Measurements from ENCODE around the gene SP8.
"Not testable (repeated sequence)": the region's sequence is repeated elsewhere in the genome, so short reads cannot be mapped to it uniquely, and the experiment has no call there.

The SP8 gene

DNA sequence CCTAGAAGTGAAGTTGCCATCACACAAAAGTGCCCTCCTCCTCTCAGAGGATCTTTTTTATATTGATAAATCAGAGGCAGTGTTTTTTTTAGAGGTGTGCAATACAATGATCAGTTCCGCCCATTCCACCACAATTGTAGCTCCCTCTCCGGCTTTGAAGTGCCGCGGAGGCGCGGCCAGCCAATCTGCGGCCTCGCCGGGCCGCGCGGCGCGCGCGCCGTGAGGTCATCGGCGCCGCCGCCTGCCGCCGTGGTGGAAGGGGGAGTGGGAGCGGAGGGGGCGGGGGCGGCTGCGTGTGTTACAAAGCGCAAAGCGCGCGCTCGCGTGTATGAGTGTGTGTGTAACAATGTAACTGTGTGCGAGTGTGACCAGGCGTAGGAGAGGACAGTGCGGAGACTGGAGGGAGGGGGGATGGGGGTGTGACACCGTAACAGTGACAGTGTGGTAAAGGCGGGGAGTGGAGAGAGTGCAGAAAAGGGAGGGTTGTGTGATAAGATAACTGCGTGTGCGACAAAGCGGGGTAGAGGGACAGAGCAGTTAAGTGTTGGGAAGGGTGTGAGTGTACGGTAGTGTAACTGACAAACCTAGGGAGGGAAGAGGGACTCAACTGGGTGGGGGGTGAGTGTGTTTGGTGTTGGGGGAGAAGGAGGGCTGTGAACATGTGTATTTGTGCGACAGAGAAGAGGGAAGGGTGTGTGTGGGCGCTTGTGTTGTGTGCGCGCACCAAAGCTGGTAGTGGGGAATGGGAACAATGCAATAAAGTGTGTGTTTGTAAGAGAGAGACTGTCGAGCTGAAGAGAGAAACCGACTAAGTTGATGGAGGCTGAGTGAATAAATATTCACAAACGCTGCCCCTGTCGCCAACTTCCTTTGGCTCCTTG lies at the start of gene SP8:
Gene SP8 (minus strand): TSS at position 108 of the 881 bp plus-strand sequence. CDS start 88 bp downstream, at position 20.
- DNase-seq, result no peak

DNA sequence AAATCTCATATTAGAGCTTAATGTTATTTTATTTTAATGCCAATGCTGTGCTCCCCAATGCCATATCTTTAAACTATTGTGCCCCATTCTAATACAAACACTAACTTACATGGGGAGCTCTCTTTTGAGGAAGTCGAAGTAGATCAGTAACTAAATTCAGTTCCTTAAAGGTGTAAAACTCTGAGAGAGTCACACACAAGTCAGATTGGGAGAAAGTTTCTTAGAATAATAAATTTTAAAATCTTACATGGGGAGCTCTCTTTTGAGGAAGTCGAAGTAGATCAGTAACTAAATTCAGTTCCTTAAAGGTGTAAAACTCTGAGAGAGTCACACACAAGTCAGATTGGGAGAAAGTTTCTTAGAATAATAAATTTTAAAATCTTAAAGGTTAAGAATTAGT lies 49.7 kb upstream of the SP8 start:
- not testable (repeated sequence) for DNase-seq

DNA sequence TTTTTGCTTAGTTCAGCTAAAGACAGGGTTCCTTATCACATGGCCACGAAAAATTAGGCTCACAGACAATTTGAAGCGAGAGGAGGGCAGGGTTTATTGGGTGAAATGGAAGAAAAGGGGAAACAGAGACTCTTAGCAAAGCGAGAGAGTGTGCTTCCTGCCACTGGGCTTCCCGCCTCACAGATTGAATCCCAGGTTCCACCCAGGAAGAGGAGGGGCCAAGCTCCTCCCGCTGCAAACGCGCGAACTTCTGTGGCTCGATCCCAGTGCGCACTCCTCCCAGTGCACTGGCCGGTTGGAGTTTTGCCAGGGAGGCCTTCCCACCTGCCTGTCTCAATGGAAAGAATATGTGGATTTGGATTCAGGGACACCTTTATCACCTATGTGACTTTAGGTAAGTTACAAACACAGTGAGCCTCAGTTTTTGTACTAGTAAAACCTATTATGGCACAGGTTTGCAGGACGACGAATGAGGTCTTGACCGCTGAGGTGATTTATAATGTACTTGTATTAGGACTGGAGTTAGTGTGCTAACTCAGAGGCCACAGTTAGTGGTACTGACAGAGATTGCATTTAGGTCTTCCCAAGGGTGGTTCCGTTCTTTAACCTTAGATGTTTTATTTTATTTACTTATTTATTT lies 48.5 kb upstream of the SP8 start:
- DNase-seq, result no peak

DNA sequence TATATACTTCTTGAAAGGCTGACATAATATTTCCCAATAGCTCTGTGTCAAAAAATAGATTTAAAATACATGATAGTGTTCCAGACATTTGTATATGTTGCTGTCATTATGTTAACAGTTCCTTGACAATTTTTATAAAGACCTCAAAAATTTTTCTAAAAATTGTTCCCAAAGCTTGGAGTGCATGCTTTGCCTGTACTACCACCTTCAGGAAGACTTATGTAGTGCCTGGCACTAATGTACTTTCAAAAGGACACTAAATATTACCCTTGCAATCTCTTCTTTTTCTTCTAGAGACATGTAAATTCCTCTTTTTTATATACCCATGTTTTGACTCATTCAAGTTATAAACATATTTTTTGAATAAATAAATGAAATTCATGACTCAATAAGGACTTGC lies 48.0 kb upstream of the SP8 start:
- DNase-seq, result no peak

DNA sequence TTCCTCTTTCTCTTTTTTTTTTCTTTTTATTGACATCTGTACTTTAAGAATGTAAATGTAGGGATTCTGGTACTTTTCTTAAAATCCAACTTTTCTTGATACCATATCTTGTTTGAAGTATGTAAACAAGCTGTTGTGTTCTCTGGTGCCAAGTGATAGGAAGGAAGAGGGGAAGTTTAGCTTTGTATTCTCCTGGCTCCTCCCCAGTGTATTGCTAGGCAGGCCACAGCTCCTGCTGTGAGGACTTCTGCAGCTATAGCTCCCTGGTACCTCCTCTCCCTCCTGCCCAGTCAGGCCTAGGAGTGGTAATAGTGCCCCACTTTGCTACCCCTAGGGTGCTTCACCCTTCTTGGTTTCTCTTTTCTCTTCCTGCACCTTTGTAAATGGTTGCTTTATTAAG lies 45.3 kb upstream of the SP8 start:
- DNase-seq, result no peak

DNA sequence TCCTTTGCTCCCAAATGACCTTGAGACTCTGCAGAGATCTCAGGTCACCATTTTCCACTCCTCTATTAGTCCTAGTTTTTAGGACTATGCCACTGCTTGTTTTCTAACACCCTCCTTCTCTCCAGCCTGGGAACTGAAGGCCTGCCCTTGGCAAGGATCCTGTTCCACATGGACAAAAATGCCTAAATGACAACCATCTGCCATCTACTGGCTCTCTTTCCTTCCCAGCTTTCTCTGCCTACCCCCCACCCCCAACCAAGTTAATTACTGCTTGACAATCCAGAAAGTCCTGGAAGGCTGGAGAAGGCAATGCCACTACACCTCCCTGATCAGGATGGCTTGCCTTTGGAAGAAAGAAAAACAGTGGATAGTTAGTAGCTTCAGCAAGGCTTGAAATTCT lies 44.8 kb upstream of the SP8 start:
- no peak for DNase-seq

DNA sequence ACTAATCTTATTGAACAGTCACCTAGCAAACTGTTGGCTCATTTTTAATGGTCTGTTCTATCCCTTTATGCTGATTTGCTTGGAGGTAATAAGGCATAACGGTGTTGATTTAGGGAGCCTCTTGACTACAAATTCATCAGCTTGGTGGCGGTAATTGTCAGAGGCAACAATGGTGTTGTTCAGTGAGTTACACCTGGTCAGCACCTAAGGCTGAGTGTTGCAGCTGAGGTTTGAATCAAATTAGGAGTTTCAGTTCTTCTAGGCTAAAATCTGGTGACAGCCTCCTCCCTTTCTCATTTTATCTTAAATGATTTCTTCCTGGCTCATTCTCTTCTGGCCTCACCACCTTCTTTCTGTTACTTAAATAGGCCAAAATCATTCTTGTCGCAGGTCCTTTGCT lies 42.3 kb upstream of the SP8 start:
- no peak for DNase-seq

DNA sequence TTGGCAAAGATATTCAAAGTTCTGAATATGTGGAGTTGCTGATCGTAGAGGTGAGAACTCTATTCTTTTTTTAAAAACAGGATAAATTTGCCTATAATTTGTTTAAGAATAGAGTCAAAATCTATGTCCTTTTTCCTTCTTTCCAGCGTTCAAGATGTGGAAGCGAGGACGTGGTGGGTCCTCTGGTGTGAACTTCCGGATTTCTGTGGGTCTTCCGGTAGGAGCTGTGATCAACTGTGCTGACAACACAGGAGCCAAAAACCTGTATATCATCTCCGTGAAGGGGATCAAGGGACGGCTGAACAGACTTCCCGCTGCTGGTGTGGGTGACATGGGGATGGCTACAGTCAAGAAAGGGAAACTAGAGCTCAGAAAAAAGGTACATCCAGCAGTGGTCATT lies 40.5 kb upstream of the SP8 start:
- no peak for DNase-seq

DNA sequence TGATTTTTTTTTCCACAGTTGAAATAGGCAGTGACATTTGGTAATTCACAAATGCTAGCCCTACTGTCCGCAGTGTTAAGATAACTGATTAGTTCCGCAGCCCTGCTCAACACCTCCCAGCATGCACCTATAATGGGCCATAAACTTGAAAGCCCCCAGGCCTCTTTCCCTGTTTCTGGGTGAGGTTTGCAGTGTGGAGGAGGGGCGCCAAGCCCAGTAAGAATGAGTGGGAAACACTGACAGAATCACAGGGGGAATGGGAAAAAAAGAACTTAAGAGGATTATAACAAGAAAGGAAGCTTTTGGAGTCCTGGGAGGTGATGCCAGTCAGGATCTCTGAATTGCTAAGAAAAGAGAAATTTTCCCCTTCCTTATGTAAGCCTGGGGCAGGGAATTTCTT lies 39.6 kb upstream of the SP8 start:
- DNase-seq, result no peak

DNA sequence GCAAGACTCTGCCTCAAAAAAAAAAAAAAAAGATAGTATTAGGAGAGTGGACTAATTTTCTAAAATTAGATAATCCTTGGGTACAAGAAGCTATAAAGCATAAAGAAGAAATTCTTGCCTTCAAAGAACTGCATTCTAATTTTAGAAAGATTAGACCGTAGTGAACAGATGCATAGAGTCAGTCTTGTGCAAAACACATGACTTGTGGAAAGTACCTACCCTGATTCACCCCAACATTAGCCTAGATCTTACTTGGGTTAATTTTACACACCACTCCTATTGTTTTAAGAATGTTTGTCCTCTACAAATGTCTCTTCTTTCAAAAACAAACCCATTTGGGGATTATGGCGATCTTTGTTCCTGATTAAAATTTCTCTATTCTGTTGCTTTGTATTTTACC lies 38.9 kb upstream of the SP8 start:
- DNase-seq, result no peak

DNA sequence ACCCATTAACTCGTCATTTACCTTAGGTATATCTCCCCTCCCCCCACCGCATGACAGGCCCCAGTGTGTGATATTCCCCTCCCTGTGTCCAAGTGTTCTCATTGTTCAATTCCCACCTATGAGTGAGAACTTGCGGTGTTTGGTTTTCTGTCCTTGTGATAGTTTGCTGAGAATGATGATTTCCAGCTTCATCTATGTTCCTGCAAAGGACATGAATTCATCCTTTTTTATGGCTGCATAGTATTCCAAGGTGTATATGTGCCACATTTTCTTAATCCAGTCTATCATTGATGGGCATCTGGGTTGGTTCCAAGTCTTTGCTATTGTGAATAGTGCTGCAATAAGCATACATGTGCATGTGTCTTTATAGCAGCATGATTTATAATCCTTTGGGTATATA lies 34.7 kb upstream of the SP8 start:
- DNase-seq, result not testable (repeated sequence)

DNA sequence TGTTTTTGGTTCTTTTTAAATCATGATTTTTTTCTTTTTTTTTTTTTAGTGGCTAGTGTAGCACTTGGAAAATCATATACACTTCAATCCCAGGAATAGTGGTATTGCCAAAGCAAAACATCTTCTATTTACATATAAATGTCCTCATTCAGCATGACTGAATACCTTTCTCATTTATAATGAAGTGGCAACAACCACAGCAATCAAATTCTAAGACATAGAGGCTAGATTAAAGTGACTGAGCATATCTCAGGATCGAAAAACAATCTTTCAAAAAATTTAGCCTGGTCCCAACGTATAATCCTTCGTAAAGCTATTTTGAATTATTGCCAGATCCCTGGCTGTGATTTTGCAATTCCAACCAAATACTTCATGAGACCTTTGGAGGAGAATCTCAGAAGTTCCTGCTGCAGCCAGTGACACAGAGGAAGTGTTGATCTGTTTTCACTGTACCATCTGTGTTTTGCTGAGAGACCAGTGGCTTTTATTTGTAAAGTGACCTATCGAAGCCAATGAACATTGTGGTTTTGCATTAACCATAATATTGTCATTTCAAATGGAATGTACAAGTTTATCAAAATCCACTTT lies 29.8 kb upstream of the SP8 start:
- no peak for DNase-seq

DNA sequence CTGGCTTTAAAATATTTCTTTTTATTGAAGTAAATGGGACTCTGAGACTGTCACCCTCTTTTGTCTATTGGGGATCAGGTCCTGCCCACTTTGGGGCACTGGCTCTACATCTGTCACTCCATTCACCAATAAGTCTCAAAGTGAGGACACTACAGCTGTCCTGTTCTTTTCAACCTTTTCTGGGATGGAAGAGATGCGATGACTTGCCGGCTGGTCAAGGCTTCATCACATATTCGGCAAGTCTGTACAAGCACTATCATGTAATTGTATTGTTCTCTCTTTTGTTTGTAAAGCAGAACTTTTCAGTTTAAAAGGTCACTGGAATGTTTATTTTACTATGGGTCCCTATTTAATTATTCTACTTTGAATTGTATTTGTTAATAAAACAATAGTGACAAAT lies 17.7 kb upstream of the SP8 start:
- no peak for DNase-seq

DNA sequence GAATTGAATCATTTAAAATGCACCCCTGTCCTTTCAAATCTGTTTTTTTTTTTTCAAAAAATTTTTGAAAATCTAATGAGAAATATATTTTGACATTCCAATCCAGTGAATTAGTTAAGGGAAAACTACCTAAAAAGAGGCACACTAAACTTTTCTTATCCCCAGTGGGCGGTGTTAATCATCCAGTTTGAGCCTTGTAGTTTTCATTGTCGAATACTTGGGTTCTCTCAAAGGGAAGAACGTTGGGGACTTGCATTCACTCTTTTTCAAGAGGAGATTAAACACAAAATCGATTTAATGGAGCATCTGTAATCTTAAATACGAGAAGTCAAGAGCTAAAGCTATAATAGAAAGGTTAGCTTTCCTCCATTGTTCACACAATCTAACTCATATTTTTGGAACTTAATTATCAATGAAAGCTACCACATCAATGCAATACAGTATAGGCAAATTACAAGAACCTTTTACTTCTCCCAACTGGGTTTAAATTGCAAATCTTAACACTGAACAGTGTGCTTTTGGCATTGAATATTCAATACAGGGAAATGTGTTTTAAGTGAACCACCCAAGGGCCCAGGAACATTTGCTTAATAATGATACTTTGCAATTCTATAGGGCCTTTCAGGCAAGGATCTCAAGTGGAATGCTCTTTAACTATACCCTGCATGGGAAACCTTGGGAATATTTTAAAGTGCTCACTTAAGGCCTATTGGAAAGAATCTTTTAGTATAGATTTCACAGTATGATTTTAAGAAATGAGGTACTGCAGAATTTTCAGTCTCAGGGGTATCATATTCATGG lies 13.1 kb upstream of the SP8 start:
- DNase-seq, result no peak

DNA sequence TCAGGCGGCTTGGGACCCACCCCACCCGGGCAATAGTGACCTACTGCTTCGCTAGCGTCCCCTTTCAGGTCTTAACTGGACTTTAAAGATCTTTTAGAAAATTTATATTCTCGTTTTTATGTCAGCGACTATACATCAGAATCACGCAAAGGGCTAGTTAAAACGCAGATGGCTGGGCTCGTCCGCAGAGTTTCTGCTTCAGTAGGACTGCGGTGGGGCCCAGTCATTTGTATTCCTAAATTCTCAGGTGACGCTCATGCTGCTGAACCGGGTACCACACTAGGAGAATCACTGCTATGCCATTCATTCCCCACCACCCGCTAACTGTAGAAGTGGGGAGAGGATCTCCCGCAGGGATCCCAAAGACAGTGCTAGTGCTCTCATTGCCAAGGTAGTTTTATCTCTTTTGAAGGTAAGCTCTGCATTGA lies 12.0 kb upstream of the SP8 start:
- no peak for DNase-seq

DNA sequence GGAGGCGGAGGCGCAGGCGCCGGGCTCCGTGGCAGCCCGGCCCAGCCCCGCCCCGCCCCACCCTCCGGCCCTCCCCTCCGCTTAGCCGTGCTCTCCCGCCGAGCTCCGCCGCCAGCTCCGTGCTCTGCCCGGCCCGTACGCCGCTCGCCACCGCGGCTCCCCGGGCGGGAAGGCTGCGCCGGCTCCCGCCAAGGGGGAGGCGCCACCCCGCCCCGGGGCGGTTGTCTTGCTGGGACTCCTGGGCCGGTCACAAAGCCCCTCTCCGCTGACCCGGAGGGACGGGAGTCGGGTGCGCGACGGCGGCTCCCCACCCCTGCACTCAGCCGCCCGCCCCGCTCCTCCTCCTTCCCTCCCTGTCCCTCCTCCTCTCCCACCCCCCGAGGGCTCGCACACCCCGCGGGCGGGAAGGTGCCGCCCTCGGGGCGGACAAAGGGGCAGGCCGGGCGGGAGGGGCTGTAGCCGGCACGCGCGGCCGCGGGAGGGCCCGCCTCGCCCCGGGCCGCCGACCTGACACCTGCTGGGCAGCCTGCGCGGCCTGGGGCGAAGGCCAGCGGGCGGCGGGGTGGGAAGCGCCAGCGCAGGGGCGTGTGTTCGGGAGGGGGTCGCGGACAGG lies 11.5 kb upstream of the SP8 start:
- DNase-seq, result no peak

DNA sequence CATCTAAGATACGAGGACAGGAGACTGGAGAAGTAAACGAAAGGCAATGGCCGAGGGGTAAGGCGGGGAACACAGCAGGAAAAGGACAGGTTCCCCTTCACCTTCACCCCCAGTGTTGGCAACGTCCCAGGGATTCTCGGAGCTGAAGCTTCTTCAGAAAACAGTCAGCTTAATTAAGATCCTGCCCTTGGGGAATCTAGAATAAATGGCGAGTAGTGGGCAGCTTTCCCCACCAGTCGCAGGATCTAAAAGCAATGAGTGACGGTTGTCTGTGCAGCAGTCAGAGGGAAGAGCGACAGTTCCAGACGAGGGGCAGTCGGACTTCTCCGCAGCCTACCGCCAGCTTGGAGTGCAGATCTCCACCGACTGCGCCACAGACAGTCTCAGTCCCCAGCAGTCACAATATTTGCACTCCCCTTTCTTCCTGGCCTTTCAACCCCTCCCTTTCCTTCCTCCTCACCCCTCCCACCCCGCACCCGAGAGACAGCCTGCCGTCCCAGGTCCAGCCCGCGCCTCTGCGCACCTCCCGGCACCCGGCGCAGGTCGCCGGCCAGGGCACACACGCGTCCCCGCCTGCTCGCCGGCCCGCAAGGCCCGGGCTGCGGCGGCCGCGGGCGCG lies 10.9 kb upstream of the SP8 start:
- DNase-seq, result no peak

DNA sequence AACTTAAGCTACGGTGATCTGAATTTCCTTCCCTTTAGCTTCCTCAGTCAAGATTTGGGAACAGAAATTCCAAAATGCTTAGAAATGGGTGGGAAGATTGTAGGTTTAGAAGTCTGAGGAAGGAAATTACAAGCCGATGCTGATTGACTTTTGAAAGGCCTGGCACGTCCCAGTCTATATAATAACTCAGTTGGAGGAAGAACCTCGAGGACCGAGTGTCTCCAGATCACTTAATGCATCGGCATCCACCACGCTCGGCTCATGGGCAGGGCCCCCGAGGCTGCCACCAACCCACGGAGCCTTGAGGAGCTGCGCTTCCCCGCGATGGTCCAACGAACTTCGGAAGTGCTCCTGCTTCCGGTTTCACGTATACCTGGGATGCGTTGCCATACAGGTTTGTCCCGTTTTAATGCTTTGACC lies 10.4 kb upstream of the SP8 start:
- DNase-seq, result no peak

DNA sequence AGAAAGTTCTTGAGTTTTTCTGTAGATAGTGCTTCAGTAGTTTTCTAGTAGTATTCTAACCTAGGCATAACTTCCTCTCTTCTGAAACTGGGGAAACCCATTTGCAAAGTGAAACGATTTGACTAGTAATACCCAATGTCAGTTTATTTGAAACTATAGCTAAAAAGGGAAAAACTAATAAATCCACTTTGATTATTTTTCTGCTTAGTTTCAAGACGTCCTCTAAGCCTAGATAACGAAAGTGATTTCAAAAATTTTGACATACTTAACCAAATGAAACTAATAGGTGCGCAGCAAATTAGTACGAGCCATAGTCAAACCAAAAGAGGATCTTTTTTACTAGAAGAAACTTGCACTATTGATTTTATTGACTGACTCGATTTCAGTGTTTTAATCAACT lies 9.8 kb upstream of the SP8 start:
- no peak for DNase-seq

DNA sequence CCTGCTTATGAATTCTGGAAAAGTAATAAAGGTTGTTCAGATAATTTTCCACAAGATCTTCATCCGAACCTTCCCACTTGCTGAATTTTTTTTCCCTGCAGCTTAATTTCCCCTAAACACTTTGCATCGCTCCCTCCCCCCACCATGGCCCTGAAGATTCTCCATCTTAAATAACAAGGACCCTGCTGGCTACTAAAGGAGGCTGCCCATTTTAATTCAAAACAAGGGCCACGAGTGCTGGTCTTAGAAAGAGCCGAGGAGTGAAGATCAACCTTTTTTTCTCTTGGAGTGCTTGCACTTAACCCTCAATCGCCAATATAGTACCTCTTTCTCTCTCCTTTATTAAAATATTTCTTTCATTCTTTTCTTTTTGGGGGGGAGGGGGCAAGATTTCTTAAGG lies 9.2 kb upstream of the SP8 start:
- DNase-seq, result no peak

DNA sequence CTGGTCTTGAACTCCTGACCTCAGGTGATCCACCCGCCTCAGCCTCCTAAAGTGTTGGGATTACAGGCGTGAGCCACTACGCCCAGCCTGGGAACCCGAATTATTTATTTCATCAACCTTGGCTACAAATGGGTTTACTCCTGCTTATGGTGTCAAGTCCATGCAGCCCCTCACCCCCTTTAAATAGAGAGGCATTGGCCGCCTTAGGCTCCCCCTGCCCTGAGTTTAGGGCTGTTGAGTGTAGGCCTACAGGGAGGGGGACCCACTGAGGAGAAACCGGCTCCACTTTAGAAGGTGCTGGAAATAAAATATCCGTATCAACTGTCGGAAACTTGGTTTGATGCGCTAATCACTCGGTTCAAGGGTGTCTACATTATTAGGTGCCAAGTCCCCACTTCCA lies 8.7 kb upstream of the SP8 start:
- no peak for DNase-seq
